Measurements from ENCODE around the gene PADI4. TPM values are rescaled to one million over a fixed set of nuclear protein-coding genes. Genes with fewer than 3 reads are reported as not detected.

PADI4 gene
- total RNA-seq, 1 experiment from 2014 or later, result 0.26 TPM

GRCh38 chr1:17292299-17293160 lies 15.5 kb upstream of the PADI4 start (continued):
- TF ChIP-seq, protein P1, sequence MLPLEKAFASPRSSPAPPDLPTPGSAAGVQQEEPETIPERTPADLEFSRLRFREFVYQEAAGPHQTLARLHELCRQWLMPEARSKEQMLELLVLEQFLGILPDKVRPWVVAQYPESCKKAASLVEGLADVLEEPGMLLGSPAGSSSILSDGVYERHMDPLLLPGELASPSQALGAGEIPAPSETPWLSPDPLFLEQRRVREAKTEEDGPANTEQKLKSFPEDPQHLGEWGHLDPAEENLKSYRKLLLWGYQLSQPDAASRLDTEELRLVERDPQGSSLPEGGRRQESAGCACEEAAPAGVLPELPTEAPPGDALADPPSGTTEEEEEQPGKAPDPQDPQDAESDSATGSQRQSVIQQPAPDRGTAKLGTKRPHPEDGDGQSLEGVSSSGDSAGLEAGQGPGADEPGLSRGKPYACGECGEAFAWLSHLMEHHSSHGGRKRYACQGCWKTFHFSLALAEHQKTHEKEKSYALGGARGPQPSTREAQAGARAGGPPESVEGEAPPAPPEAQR (CRISPR knock-in tag; IDR thresholded peaks at IDR 0.05), result no peak
- no peak for TF ChIP-seq NR1H2 (CRISPR knock-in tag; IDR thresholded peaks at IDR 0.05)

- CTCF ChIA-PET, result interaction anchor here (1.2 kb wide), 1 partner anchor 42 kb away, joined by 3 read pairs; no protein-coding TSS in a partner anchor
- ATAC-seq, result no peak
- no peak for TF ChIP-seq TEAD1 (CRISPR knock-in tag; IDR thresholded peaks at IDR 0.05)
- TF ChIP-seq E2F1 (CRISPR knock-in tag; IDR thresholded peaks at IDR 0.05), result no peak
- Mint-ChIP-seq H3K36me3 (no peaks in the 10 kb centered on the region), H3K9me3 (peaks cover 3% of the 10 kb centered on the region; the same call in 1 of the 2 replicates), H3K27me3 (ENCODE audit: low read depth) (no peaks in the 10 kb centered on the region; the same call in 1 of the 2 replicates), H3K4me1 (peaks cover 3% of the 10 kb centered on the region; the same call in 1 of the 2 replicates), H3K27ac (no peak overlapping the region), H3K4me3 (no peak overlapping the region)
- no peak for DNase-seq (ENCODE audit: low spot score)
- POLR2A ChIA-PET, result no interaction called here
Observed at GRCh38 chr1:17293681-17294425, 14.1 kb upstream of the PADI4 start.

DNA sequence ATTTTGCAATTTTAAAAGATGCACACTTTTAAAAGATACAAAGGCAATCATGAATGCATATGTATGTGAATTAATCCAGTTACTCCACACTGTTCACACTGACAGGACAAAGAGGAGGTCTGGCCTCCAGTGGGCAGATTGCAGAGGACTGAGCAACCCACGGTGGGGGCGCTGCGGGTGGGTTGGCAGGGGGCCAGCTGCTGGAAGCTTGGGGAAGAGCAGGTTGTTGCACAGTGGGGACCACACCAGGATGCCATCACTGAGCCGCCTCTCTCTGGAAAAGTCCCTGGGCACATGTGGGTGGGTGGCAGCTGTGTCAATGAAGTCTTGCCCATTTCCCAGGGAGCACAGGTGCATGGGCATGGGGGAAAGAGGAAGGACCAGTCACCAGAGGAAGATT lies 12.7 kb upstream of the PADI4 start:
- H3K27me3 Mint-ChIP-seq (ENCODE audit: low read depth), result no peaks in the 10 kb centered on the region; the same call in 1 of the 2 replicates
- ATAC-seq, result no peak
- H3K4me3 Mint-ChIP-seq, result no peak overlapping the region
- ChIA-PET POLR2A (no interaction called here), CTCF (no interaction called here)
- H3K27ac Mint-ChIP-seq, result no peak overlapping the region
- peaks cover 3% of the 10 kb centered on the region; the same call in 1 of the 2 replicates for H3K4me1 Mint-ChIP-seq
- H3K36me3 Mint-ChIP-seq, result no peaks in the 10 kb centered on the region
- TF ChIP-seq, protein P2, sequence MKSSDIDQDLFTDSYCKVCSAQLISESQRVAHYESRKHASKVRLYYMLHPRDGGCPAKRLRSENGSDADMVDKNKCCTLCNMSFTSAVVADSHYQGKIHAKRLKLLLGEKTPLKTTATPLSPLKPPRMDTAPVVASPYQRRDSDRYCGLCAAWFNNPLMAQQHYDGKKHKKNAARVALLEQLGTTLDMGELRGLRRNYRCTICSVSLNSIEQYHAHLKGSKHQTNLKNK (CRISPR knock-in tag; IDR thresholded peaks at IDR 0.05), result no peak
- TF ChIP-seq ZBTB21 (CRISPR knock-in tag; IDR thresholded peaks at IDR 0.05; ENCODE audit: borderline replicate concordance), result no peak
- TF ChIP-seq, protein P1 (CRISPR knock-in tag; IDR thresholded peaks at IDR 0.05), result no peak
- TF ChIP-seq ARID4B (CRISPR knock-in tag; IDR thresholded peaks at IDR 0.05; ENCODE audit: borderline replicate concordance), result no peak
- no peak for TF ChIP-seq MLX (CRISPR knock-in tag; IDR thresholded peaks at IDR 0.05)
- TF ChIP-seq EMX1 (CRISPR knock-in tag; IDR thresholded peaks at IDR 0.05), result no peak
- TF ChIP-seq NFYB (CRISPR knock-in tag; conservative IDR thresholded peaks at IDR 0.05; ENCODE audit: low read depth), result no peak
- TF ChIP-seq TEAD4 (CRISPR knock-in tag; IDR thresholded peaks at IDR 0.05), result no peak
- TF ChIP-seq, protein P3, sequence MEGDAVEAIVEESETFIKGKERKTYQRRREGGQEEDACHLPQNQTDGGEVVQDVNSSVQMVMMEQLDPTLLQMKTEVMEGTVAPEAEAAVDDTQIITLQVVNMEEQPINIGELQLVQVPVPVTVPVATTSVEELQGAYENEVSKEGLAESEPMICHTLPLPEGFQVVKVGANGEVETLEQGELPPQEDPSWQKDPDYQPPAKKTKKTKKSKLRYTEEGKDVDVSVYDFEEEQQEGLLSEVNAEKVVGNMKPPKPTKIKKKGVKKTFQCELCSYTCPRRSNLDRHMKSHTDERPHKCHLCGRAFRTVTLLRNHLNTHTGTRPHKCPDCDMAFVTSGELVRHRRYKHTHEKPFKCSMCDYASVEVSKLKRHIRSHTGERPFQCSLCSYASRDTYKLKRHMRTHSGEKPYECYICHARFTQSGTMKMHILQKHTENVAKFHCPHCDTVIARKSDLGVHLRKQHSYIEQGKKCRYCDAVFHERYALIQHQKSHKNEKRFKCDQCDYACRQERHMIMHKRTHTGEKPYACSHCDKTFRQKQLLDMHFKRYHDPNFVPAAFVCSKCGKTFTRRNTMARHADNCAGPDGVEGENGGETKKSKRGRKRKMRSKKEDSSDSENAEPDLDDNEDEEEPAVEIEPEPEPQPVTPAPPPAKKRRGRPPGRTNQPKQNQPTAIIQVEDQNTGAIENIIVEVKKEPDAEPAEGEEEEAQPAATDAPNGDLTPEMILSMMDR (IDR thresholded peaks at IDR 0.05), result no peak
- TF ChIP-seq CBFB (CRISPR knock-in tag; IDR thresholded peaks at IDR 0.05; ENCODE audit: low read depth), result no peak
- no peak for DNase-seq (ENCODE audit: low spot score)
- H3K9me3 Mint-ChIP-seq, result peaks cover 6% of the 10 kb centered on the region; the same call in 1 of the 2 replicates
